Measurements from ENCODE around the gene SLIT2.

SLIT2 gene

GRCh38 chr4:20265726-20266125, 14.0 kb downstream of the SLIT2 start:
- DNase-seq: no peak

- DNase-seq: no peak
Measured at GRCh38 chr4:20266215-20267082, 14.7 kb downstream of the SLIT2 start.

- no peak for DNase-seq
Measured at GRCh38 chr4:20268028-20268427, 16.3 kb downstream of the SLIT2 start.

GRCh38 chr4:20269320-20269719, 17.6 kb downstream of the SLIT2 start:
- DNase-seq: no peak

- no peak for DNase-seq
Measured at GRCh38 chr4:20271950-20272349, 20.2 kb downstream of the SLIT2 start.

DNA sequence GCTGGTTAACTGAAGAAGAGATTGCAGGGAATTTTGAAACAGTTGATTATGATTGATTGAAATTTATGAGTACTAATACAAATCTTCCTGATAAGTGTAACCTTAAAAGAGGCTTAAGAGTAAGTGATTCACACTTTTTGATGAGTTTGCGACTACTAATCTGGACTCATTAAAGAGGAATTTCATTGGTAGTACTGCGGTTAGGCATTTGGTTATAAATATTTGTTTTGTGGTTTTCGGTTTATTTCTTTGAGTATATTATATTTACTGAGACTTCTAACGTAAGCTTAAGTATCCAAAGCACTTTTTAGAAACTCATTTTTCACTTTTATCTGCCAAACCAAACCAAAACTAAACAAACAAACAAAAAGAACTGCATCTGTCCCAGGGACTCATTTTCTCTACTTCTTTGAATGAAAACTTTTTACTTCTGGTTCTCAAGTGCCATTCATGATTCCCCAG, 20.7 kb downstream of the SLIT2 start:
- DNase-seq: no peak

GRCh38 chr4:20273793-20274192, 22.1 kb downstream of the SLIT2 start:
- DNase-seq: no peak

- no peak for DNase-seq
Measured at GRCh38 chr4:20276848-20277247, 25.1 kb downstream of the SLIT2 start.

DNA sequence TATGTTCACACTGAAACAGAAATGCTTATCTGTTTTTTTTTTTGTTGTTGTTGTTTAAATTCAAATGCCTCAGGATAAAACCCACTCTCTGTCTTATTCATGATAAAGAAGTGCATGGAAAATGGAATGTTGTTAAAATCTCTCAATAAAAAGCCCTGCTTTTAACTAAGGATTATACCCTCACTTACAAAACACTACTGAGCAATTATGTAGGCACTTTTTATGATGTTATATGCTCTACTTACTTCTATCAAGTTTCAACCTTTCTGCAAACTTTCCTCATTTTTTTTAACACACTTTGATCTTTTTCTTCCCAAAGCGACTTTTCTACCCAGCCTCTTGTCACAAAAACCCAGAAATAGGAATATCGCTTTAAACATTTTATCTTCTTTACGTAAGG, 26.5 kb downstream of the SLIT2 start:
- DNase-seq: no peak

DNA sequence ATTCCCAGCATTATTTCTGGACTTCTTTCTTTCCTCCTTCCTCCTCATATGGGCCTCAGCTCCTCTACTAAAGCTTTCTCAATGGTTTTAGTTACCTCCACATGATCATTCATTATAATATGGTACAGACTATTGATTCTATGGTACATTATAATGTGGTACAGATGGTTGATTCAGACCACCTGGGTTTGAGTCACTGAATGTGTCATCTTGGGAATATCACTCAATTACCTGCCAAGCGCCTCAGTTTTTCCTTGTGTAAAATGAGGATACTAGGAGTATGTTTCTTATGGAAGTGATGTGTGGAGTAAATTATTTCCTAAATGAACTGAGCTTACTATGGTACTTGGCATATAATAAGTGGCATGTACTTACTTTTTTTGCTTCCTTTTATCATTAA, 27.7 kb downstream of the SLIT2 start:
- DNase-seq: no peak

DNA sequence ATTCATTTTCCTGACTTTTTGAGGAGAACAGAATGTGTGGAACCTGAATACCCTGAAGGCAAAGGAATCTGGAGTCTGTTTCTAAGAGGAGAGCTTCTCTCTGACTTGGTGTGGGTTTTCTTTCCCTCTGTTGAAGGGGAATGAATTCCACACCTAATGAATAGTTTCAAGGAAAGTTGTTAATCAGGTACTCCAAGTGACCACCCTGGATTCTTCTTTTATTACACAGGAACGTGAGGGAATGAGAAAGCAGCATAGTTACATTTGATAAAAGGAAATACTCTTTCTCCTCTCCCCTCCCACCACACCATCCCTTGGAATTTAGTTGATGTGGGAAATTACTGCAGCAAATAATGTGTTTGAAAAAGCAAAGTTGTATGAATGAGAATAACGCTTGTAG, 29.7 kb downstream of the SLIT2 start:
- DNase-seq: no peak

DNA sequence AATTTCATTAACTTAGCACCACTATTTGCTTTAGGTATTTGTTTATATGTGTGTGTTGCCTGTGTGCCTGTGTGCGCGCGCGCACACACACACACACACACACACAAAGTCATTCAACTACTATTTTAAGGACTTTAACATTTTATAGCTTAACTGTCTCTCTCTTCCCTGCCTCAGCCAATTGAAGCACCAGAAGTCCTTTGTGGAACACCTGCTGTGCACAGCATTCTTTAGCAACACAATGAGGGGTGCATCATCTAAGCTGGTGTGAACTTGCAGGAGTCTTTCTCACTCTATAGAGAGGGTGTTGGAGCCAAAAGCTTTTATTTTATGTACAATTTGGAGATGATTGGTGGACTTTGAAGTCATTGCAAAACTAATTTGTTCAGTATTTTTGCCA, 31.3 kb downstream of the SLIT2 start:
- DNase-seq: no peak

- no peak for DNase-seq
Measured at GRCh38 chr4:20284990-20285389, 33.3 kb downstream of the SLIT2 start.

GRCh38 chr4:20287246-20287645, 35.5 kb downstream of the SLIT2 start:
- DNase-seq: no peak

GRCh38 chr4:20288047-20288650, 36.4 kb downstream of the SLIT2 start:
- no peak for DNase-seq

DNA sequence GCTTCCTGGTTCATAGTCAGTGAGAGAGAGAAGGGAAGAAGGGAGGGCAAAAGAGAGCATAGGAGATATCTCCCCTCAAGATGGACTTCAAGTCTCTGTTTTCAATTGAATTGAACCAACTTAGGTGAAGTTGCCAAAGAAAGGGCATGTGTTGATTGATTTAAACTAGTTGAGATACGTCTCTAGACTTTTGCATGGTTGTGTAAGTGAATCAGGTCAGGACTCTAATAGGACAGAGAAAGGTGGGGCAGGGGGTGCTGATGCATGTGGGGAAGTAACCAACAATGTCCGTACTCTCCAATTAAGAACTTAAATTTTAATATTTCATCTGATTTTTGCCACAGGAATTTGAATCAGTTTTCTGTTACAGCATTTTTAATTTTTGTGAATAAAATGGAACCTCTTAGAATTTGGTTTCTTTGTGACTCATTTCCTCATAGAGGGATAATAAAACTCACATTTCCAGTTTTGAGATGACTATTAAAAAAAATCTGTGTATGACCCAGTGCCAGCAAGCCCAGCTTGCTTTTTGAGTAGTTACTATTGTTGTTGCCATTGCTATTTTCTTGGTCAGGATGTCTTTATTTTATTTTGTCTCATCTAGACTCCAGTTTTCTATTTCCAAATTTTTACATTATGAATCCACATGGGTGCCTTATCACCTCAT, 37.3 kb downstream of the SLIT2 start:
- no peak for DNase-seq

GRCh38 chr4:20289782-20290181, 38.1 kb downstream of the SLIT2 start:
- no peak for DNase-seq

DNA sequence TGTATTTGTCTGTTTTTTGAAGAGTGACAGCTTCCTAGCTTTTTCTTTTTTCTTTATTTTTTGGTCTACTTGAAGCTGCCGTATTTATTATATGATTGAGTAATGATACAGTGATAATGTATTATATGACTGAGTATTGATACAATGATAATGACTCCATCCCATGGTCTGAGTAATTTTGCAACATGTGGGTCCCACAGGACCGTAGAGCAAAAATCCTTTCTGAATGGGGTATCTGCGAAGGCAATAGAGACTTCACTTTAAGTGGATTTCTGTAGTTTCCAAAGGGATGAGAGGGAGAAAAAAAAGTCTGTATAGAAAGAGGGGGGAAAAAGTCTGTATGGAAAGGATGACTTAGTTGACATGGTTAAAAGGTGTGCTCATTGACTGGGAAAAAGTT, 41.0 kb downstream of the SLIT2 start:
- DNase-seq: no peak

DNA sequence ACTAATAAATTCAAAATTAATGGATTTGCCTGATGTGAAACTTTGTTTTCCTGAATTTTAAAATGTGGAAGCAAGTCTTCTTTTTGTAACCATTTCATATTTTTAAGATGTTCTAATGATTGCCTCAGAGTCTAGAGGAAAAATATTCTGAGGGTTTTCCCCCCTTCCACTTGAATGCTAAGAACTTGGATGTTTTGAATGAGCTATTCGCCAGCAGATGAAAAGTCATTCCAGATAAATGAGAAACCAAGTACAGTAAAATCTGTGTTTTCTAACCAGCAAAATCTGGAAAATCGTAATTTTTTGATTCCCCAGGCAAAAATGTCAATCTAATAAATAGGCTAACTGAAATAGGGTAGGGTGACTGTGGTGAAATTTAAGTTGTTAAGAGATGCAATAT, 45.6 kb downstream of the SLIT2 start:
- DNase-seq: no peak

DNA sequence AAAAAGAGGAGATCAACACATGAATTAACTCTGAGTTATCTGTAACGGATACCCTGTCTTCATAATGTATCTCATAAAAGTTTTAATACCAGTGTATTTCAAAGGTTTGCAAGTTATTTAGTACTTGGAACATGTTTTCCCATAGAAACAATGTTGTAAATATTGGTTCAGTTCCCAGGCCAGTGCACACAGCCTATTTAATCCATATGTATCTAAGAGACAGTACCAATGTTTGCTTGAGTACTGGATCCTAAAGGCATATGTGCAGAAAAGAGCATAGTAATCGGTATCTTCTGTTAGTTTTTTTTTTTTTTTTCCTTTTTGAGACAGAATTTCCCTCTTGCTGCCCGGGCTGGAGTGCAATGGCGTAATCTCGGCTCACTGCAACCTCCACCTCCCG, 46.1 kb downstream of the SLIT2 start:
- DNase-seq: no peak

- DNase-seq: no peak
Measured at GRCh38 chr4:20298455-20298854, 46.8 kb downstream of the SLIT2 start.

DNA sequence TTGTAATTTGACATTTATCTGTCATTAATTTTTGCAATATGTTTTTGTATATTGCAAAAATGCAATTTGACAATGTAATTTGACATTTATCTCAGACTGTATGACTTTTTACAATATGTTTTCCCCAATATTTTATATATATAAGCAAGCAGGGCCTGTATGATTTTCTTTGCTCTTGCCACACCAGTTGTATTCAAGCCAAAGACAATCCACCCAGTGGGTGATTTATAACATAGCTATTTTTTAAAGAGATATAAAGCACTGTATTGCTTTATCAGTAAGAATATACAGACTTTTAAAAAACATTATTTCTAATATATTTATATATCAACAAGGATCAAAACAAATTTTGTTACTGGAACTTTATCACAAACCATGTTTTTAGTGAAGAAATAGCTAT, 47.3 kb downstream of the SLIT2 start:
- DNase-seq: no peak

DNA sequence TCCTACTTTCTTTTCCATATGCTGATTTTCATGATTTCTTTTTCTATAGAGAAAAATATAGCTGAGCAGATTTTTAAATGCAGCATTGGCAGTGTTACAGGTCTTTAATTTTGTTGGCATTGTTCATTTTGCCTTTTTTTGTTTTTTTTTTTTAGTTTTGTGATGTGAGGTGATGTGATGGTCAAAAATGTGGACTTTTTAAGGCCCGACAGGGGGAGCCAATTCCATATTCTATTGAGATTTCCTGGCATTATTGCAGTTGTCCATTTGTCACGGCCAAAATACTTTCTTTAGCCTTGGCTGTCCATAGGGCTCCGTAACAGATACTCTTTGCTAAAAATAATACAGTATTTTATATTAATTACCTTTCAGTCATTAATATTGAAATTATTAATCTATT, 47.8 kb downstream of the SLIT2 start:
- no peak for DNase-seq

GRCh38 chr4:20301161-20301560, 49.5 kb downstream of the SLIT2 start:
- DNase-seq: no peak
